B cell (primary cell): Measurements from ENCODE around the gene RNU5B-1. TPM values are rescaled to one million over a fixed set of nuclear protein-coding genes. Genes with fewer than 3 reads are reported as not detected.

Source experiments
- ATAC-seq: fragments of 200-7000 bp; cut with Tn5 transposase; one replicate; pipeline ENCODE4 v1.10.0; 2021; ENCODE audit warnings: low read depth, mild to moderate bottlenecking, moderate number of reproducible peaks, moderate library complexity
- CTCF ChIA-PET: fragments of 350-600 bp; sonication (Branson Sonifier 250); formaldehyde crosslinking; loops from one replicate; lab custom pipeline; 2021; ENCODE audit warnings: antibody characterized with exemption, inconsistent platforms; lab: Charles Lee
- POLR2A ChIA-PET: fragments of 350-600 bp; sonication (Branson Sonifier 250); formaldehyde crosslinking; loops from one replicate; lab custom pipeline; 2021; ENCODE audit warnings: antibody characterized with exemption; lab: Charles Lee
- DNase-seq: peaks from one replicate; pipeline ENCODE4 v3.0.0; 2013
- H2AFZ ChIP-seq: 2 replicates; pipeline ENCODE4 v1.6.1; 2012; ENCODE audit warnings: mild to moderate bottlenecking, low read depth, low read length; ENCODE audit not compliant: insufficient read depth, poor library complexity, severe bottlenecking
- H3K27ac ChIP-seq, 2 donors: 1 replicate in 1 of 2; 2 replicates in 1 of 2; pipeline ENCODE4 v1.5.1; 2012 to 2013; ENCODE audit warnings: low read length in 2 of 2, mild to moderate bottlenecking in 2 of 2, moderate library complexity in 1 of 2
- H3K27me3 ChIP-seq, 4 experiments: fragments of 200-600 bp in 1 of 4; sonication (generic) in 1 of 4; replicated peaks in 1 of 4; 1 replicate in 2 of 4; 2 replicates in 2 of 4; pipeline versions ENCODE4 v1.6.1 to v1.7.0; 2013 to 2016; ENCODE audit warnings: low read length in 3 of 4, mild to moderate bottlenecking in 2 of 4, mixed read lengths in 1 of 4, moderate library complexity in 1 of 4; ENCODE audit not compliant: insufficient read depth in 4 of 4, control insufficient read depth in 3 of 4; ENCODE audit errors: control extremely low read depth in 1 of 4
- H3K36me3 ChIP-seq, 2 experiments: replicated peaks in 1 of 2; 1 replicate in 1 of 2; 2 replicates in 1 of 2; pipeline versions ENCODE4 v1.6.1 to v1.7.1; 2013; ENCODE audit warnings: low read length in 1 of 2; ENCODE audit not compliant: insufficient read depth in 2 of 2, control insufficient read depth in 1 of 2; ENCODE audit errors: control extremely low read depth in 1 of 2, extremely low read depth in 1 of 2
- H3K4me1 ChIP-seq, 2 donors: fragments of 200-600 bp in 1 of 2; sonication (generic) in 1 of 2; 1 replicate in 1 of 2; 2 replicates in 1 of 2; pipeline versions ENCODE4 v1.5.1 to v1.6.1; 2013 to 2017; ENCODE audit warnings: low read length in 2 of 2; ENCODE audit not compliant: control insufficient read depth in 2 of 2, insufficient read depth in 2 of 2
- H3K4me2 ChIP-seq: replicated peaks from 2 replicates; pipeline ENCODE3; 2012; ENCODE audit warnings: mild to moderate bottlenecking, low read depth, low read length; ENCODE audit not compliant: poor library complexity, severe bottlenecking
- H3K4me3 ChIP-seq, 5 experiments: fragments of 200-600 bp in 1 of 5; sonication (generic) in 1 of 5; 1 replicate in 3 of 5; 2 replicates in 2 of 5; pipeline versions ENCODE4 v1.5.1 to v1.7.0; 2011 to 2016; ENCODE audit warnings: low read length in 4 of 5, mild to moderate bottlenecking in 4 of 5, low read depth in 2 of 5, control low read depth in 1 of 5, moderate library complexity in 1 of 5; ENCODE audit not compliant: insufficient read depth in 1 of 5; ENCODE audit errors: control extremely low read depth in 1 of 5, extremely low read depth in 1 of 5
- H3K79me2 ChIP-seq: fragments of 200-600 bp; sonication (generic); one replicate; pipeline ENCODE4 v1.6.0; 2016; ENCODE audit warnings: low read length; ENCODE audit not compliant: control insufficient read depth, insufficient read depth
- H3K9ac ChIP-seq: fragments of 200-600 bp; sonication (generic); 2 replicates; pipeline ENCODE4 v1.6.1; 2017; ENCODE audit warnings: mild to moderate bottlenecking, low read length, moderate library complexity
- H3K9me3 ChIP-seq, 3 donors: one replicate each; pipeline versions ENCODE4 v1.6.1 to v1.7.1; 2013; ENCODE audit warnings: low read length in 2 of 3; ENCODE audit not compliant: control insufficient read depth in 2 of 3, insufficient read depth in 1 of 3; ENCODE audit errors: control extremely low read depth in 1 of 3
- H4K20me1 ChIP-seq: 2 replicates; pipeline ENCODE4 v1.6.0; 2012; ENCODE audit warnings: mild to moderate bottlenecking, low read length; ENCODE audit not compliant: insufficient read depth, control insufficient read depth, poor library complexity, severe bottlenecking
- H3K27ac Mint-ChIP-seq: one replicate; pipeline ENCODE4 v1.8.0; 2021; ENCODE audit warnings: mixed read lengths
- H3K27me3 Mint-ChIP-seq: one replicate; pipeline ENCODE4 v1.8.0; 2021; ENCODE audit warnings: mixed read lengths
- H3K4me1 Mint-ChIP-seq: one replicate; pipeline ENCODE4 v1.8.0; 2021; ENCODE audit warnings: mixed read lengths
- H3K4me3 Mint-ChIP-seq: one replicate; pipeline ENCODE4 v1.8.0; 2021; ENCODE audit warnings: mixed read lengths
- H3K9me3 Mint-ChIP-seq: one replicate; pipeline ENCODE4 v1.8.0; 2022; ENCODE audit warnings: mixed read lengths; ENCODE audit not compliant: insufficient read depth
- CTCF ChIP-seq: fragments of 200-600 bp; IDR thresholded peaks from one replicate; pipeline ENCODE4 v1.8.0; 2022; ENCODE audit warnings: antibody characterized with exemption, mild to moderate bottlenecking
- EZH2 ChIP-seq: IDR thresholded peaks from 2 replicates; pipeline ENCODE4 v1.6.1; 2012; ENCODE audit warnings: borderline replicate concordance, low read depth, mild to moderate bottlenecking, moderate library complexity, low read length; ENCODE audit not compliant: insufficient read depth, poor library complexity, severe bottlenecking
- whole genome bisulfite sequencing: methylation state at CpG from one replicate; pipeline ENCODE4 v1.1.5; 2013; ENCODE audit warnings: missing lambda C conversion rate; ENCODE audit not compliant: insufficient coverage; 5-methylcytosine and 5-hydroxymethylcytosine counted together
- intact Hi-C: fragments of 100-400 bp; cut with micrococcal nuclease; formaldehyde crosslinking; loops from one replicate; pipeline ENCODE4 v1.10.0; 2022
- polyA plus RNA-seq: library from polyadenylated mRNA; depleted of rRNA; stranded (reverse); fragments of >200 nt; gene quantifications from 2 replicates; pipeline ENCODE4 v1.2.3, GENCODE V29; 2012
- total RNA-seq, 2 donors: library from RNA; stranded (reverse); fragments of 120-200 nt in 1 of 2; gene quantifications; 1 replicate in 1 of 2; 2 replicates in 1 of 2; pipeline versions ENCODE4 v1.2.3 to v1.2.4, GENCODE V29; 2013 to 2022

Gene RNU5B-1
- total and polyA plus RNA-seq, 2 donors (not counting 1 experiment from before 2014, with no cell fraction given) = 21.7 TPM; not detected in 1

- intact Hi-C loops = no loop called here
- H3K27me3 ChIP-seq = peaks cover 0 to 6% (median 0%) of the 10 kb centered on the region in 4 experiments
- Mint-ChIP-seq H3K4me3 (no peak overlapping the region), H3K27me3 (peaks cover 10% of the 10 kb centered on the region), H3K9me3 (no peaks in the 10 kb centered on the region), H3K4me1 (no peaks in the 10 kb centered on the region), H3K27ac (no peak overlapping the region)
- TF ChIP-seq EZH2 (no peak), CTCF (no peak)
- 23% methylated on average over 3 of the region's 3 CpGs for WGBS
- H3K79me2 ChIP-seq = no peaks in the 10 kb centered on the region
- no peaks in the 10 kb centered on the region for H3K36me3 ChIP-seq
- DNase-seq = no peak
- H3K4me3 ChIP-seq = no peak overlapping the region
- H4K20me1 ChIP-seq = no peaks in the 10 kb centered on the region
- H3K9ac ChIP-seq = no peak overlapping the region
- CTCF ChIA-PET = interaction anchor here (0.7 kb wide), 1 partner anchor 71 kb away, joined by 3 read pairs; no protein-coding TSS in a partner anchor
- H3K4me1 ChIP-seq = no peaks in the 10 kb centered on the region
- no peak for ATAC-seq
- no peak overlapping the region for H2AFZ ChIP-seq
- H3K27ac ChIP-seq = no peak overlapping the region
- no peaks in the 10 kb centered on the region for H3K9me3 ChIP-seq
- H3K4me2 ChIP-seq = no peak overlapping the region
- POLR2A ChIA-PET = no interaction called here
Measured at GRCh38 chr15:65311760-65312159, 7.3 kb downstream of the RNU5B-1 start.

GRCh38 chr15:65312400-65312916, 8.0 kb downstream of the RNU5B-1 start:
- POLR2A ChIA-PET = interaction anchor here (1.2 kb wide), 1 partner anchor 8 kb away, joined by 3 read pairs; the partner anchor contains the start of gene RNU5B-1
- H3K4me3 Mint-ChIP-seq = no peak overlapping the region

More at GRCh38 chr15:65312400-65312916, 8.0 kb downstream of the RNU5B-1 start:
- ATAC-seq (no peak), DNase-seq (no peak)
- 97% methylated on average over 5 of the region's 11 CpGs for WGBS
- Mint-ChIP-seq H3K27ac (no peak overlapping the region), H3K27me3 (peaks cover 10% of the 10 kb centered on the region), H3K9me3 (no peaks in the 10 kb centered on the region), H3K4me1 (no peaks in the 10 kb centered on the region)
- Histone ChIP-seq H3K27ac (no peak overlapping the region), H2AFZ (no peak overlapping the region), H3K79me2 (no peaks in the 10 kb centered on the region), H3K9ac (no peak overlapping the region), H3K27me3 (peaks cover 0 to 6% (median 0%) of the 10 kb centered on the region in 4 experiments), H3K4me2 (no peak overlapping the region), H3K4me3 (no peak overlapping the region), H3K4me1 (no peaks in the 10 kb centered on the region), H3K9me3 (no peaks in the 10 kb centered on the region), H3K36me3 (no peaks in the 10 kb centered on the region), H4K20me1 (no peaks in the 10 kb centered on the region)
- intact Hi-C loops = no loop called here
- TF ChIP-seq EZH2 = no peak
- no peak for TF ChIP-seq CTCF
- CTCF ChIA-PET = interaction anchor here (1.0 to 4.0 kb wide), 2 partner anchors 72 to 74 kb away, joined by 5 to 22 read pairs; no protein-coding TSS in a partner anchor
